Measurements from ENCODE around the gene NAGA. TPM values are rescaled to one million over a fixed set of nuclear protein-coding genes. Genes with fewer than 3 reads are reported as not detected.
A peak's percentile ranks its signal among the peaks of the same experiment; 100 is the strongest.

The NAGA gene
- total and polyA plus RNA-seq, 8 donors, result 2.3 to 55.8 (median 15.9) TPM

DNA sequence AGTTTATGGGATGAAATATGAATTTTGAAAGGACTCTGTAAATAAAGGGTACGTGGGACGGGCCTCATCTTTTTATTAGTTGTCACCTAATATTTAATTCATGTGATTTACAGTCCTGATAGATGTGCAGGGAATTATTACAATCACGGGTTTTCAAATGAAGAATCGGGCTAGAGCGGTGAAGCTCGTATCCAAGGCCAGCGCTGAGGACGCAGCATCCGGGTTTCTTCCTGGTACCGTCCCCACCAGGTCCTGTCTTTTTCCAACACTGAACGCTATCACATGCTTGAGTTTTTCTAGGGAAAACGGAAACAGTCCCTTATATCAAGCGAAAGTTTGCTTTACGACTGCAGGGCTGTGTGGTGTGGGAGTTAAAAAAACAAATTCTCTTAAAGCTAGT, 9.7 kb upstream of the NAGA start:
- Histone ChIP-seq H3K27ac (peak overlapping the region; percentile 90 to 99 (median 99)), H3K4me1 (peaks cover 28 to 68% (median 45%) of the 10 kb centered on the region in 4 donors), H3K4me3 (peak overlapping the region; percentile 58 to 64 (median 61)), H3K36me3 (peaks cover 29 to 57% (median 55%) of the 10 kb centered on the region in 4 donors), H3K9me3 (no peaks in the 10 kb centered on the region), H3K27me3 (no peaks in the 10 kb centered on the region)
- 0 to 2% (median 1%) methylated on average over 14 of the region's 14 CpGs for WGBS, 5 donors
- intact Hi-C loops (cut with DNase I; ENCODE audit: low total_unique reads), result no loop called here
- TF ChIP-seq POLR2A (IDR thresholded peaks at IDR 0.05) (no peak), POLR2AphosphoS5 (IDR thresholded peaks at IDR 0.05) (no peak), EP300 (IDR thresholded peaks at IDR 0.05) (no peak)
- TF ChIP-seq, protein P1, sequence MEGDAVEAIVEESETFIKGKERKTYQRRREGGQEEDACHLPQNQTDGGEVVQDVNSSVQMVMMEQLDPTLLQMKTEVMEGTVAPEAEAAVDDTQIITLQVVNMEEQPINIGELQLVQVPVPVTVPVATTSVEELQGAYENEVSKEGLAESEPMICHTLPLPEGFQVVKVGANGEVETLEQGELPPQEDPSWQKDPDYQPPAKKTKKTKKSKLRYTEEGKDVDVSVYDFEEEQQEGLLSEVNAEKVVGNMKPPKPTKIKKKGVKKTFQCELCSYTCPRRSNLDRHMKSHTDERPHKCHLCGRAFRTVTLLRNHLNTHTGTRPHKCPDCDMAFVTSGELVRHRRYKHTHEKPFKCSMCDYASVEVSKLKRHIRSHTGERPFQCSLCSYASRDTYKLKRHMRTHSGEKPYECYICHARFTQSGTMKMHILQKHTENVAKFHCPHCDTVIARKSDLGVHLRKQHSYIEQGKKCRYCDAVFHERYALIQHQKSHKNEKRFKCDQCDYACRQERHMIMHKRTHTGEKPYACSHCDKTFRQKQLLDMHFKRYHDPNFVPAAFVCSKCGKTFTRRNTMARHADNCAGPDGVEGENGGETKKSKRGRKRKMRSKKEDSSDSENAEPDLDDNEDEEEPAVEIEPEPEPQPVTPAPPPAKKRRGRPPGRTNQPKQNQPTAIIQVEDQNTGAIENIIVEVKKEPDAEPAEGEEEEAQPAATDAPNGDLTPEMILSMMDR (IDR thresholded peaks at IDR 0.05), result no peak
- peak; percentile 55 to 80 for DNase-seq

DNA sequence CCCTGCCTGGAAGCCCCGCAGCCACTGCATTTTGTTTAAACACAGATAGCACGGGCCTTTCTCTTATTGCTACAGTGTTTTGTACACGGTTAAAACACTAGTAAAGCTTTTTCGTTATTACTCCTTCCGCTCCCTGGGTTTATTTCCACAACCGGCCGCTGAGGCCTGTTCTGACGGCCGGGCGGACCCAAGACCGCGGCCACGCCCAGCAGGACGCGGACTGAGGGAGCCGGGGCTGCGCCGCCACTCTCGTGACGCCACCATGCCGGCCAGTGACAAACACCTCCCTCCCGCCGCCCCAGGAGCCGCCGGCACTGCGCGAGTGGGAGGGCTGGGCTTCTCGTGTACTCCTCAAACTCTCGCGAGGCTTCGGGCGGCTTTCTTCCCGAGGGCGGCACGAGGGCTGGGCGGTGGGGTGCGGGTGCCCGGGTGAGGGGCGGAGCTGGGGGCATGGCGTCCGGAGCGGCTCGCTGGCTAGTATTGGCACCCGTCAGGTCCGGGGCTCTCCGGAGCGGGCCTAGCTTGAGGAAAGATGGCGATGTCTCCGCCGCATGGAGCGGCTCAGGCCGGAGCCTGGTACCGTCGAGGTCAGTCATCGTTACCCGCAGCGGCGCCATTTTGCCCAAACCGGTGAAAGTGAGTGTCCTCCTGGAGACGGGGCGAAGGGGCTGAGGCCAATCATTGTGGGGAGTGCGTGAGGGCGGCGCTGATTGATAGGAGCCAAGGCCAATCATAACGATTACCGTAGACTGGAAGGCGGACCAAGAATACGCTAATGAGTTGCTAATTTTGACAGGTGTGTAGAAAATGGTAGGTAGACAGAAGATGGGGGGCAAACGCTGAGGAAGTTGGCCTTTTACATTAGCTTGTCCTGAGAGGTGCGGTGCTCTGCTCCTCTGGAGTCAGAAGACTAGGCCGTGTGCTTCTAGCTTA, 9.0 kb upstream of the NAGA start, which contains the start of gene SMDT1:
Gene SMDT1, plus strand, starts transcription at position 382 of the 933 bp plus-strand sequence. Its CDS starts 69 bp downstream, at position 451.
- TF ChIP-seq, protein P1 (IDR thresholded peaks at IDR 0.05), result no peak
- TF ChIP-seq EP300 (IDR thresholded peaks at IDR 0.05) (no peak), POLR2A (IDR thresholded peaks at IDR 0.05) (peak in 2 of 4 donors; percentile 52 to 73), POLR2AphosphoS5 (IDR thresholded peaks at IDR 0.05) (peak; percentile 81 to 97 (median 89))
- Histone ChIP-seq H3K27me3 (no peaks in the 10 kb centered on the region), H3K9me3 (no peaks in the 10 kb centered on the region), H3K4me1 (peaks cover 34 to 75% (median 52%) of the 10 kb centered on the region in 4 donors), H3K4me3 (peak within 1 kb of the TSS; percentile 58 to 64 (median 61)), H3K27ac (peak within 1 kb of the TSS; percentile 90 to 99 (median 99)), H3K36me3 (peaks cover 22 to 50% (median 48%) of the 10 kb centered on the region in 4 donors)
- WGBS, 5 donors, result 0% methylated on average over 57 to 71 of the region's 71 CpGs
- DNase-seq, result peak; percentile 99
- intact Hi-C loops (cut with DNase I; ENCODE audit: low total_unique reads), result no loop called here

- intact Hi-C loops (cut with DNase I; ENCODE audit: low total_unique reads), result no loop called here
- Histone ChIP-seq H3K9me3 (no peaks in the 10 kb centered on the region), H3K4me3 (peak overlapping the region; percentile 58 to 64 (median 61)), H3K36me3 (peaks cover 19 to 41% (median 40%) of the 10 kb centered on the region in 4 donors), H3K27ac (peak overlapping the region; percentile 90 to 99 (median 99)), H3K27me3 (no peaks in the 10 kb centered on the region), H3K4me1 (peaks cover 38 to 77% (median 58%) of the 10 kb centered on the region in 4 donors)
- 19 to 34% (median 22%) methylated on average over 19 to 24 of the region's 24 CpGs for WGBS, 5 donors
- TF ChIP-seq, protein P1 (IDR thresholded peaks at IDR 0.05), result no peak
- TF ChIP-seq EP300 (IDR thresholded peaks at IDR 0.05) (no peak), POLR2AphosphoS5 (IDR thresholded peaks at IDR 0.05) (no peak), POLR2A (IDR thresholded peaks at IDR 0.05) (no peak)
- no peak for DNase-seq
Observed at GRCh38 chr22:42078469-42079318, 8.1 kb upstream of the NAGA start.
